ENCODE data around the gene AXDND1. TPM values are rescaled to one million over a fixed set of nuclear protein-coding genes. Genes with fewer than 3 reads are reported as not detected.
"Not testable (repeated sequence)": the region's sequence is repeated elsewhere in the genome, so short reads cannot be mapped to it uniquely, and the experiment has no call there.

Gene AXDND1
- polyA plus RNA-seq, 1 of the 3 experiments (the other 2 are of a cell fraction), result 0.16 TPM

- Histone ChIP-seq H3K79me2 (ENCODE audit: insufficient read depth) (no peaks in the 10 kb centered on the region), H3F3A (replicated peaks; ENCODE audit: insufficient read depth) (peaks cover 5% of the 10 kb centered on the region), H3K9ac (no peak overlapping the region), H2AFZ (ENCODE audit: low read depth) (no peak overlapping the region), H3K4me3 (ENCODE audit: low read depth in 2 of 2, low read length in 1 of 2) (no peak overlapping the region), H3K27ac (ENCODE audit: low read depth in 2 of 2, low read length in 1 of 2) (no peak overlapping the region), H3K4me2 (no peak overlapping the region), H3K27me3 (ENCODE audit: insufficient read depth) (no peaks in the 10 kb centered on the region), H4K20me1 (ENCODE audit: insufficient read depth) (no peaks in the 10 kb centered on the region), H3K9me3 (no peaks in the 10 kb centered on the region), H3K9me2 (no peaks in the 10 kb centered on the region), H3K36me3 (replicated peaks in 1 of 2; ENCODE audit: control insufficient read depth in 1 of 2, insufficient read depth in 2 of 2, low read length in 1 of 2) (peaks cover 27 to 56% of the 10 kb centered on the region in 2 experiments), H3K4me1 (ENCODE audit: control insufficient read depth in 1 of 2, insufficient read depth in 2 of 2, low read depth in 1 of 2, low read length in 1 of 2) (peaks cover 0 to 5% of the 10 kb centered on the region in 2 experiments; a peak in 2 of 4 replicates)
- POLR2A ChIA-PET, result no interaction called here
- TF ChIP-seq MXI1 (IDR thresholded peaks at IDR 0.05; ENCODE audit: low read depth, low read length) (no peak), NRF1 (IDR thresholded peaks at IDR 0.05; ENCODE audit: low read depth, low read length) (no peak), CHD2 (IDR thresholded peaks at IDR 0.05; ENCODE audit: low read length, partially characterized antibody) (no peak), TEAD4 (IDR thresholded peaks at IDR 0.05; ENCODE audit: borderline replicate concordance, insufficient read depth) (no peak), EZH2phosphoT487 (IDR thresholded peaks at IDR 0.05; ENCODE audit: borderline replicate concordance, low read depth) (no peak), SIN3A (IDR thresholded peaks at IDR 0.05; ENCODE audit: borderline replicate concordance, low read depth, low read length) (no peak), SMC3 (IDR thresholded peaks at IDR 0.05; ENCODE audit: low read depth, low read length) (no peak), RAD21 (IDR thresholded peaks at IDR 0.05; ENCODE audit: low read length) (no peak), PBX3 (IDR thresholded peaks at IDR 0.05) (no peak)
- no peak for DNase-seq
- WGBS (ENCODE audit: low lambda C conversion rate), result 96% methylated on average over 2 of the region's 2 CpGs
- CTCF ChIA-PET, result no interaction called here
These were observed 13.5 kb upstream of the AXDND1 start for GRCh38 chr1:179352236-179352635.

- POLR2A ChIA-PET, result no interaction called here
- CTCF ChIA-PET, result interaction anchor here (1.5 kb wide), 1 partner anchor 15 kb away, joined by 5 read pairs; no protein-coding TSS in a partner anchor
- no peaks in the 10 kb centered on the region for H3K9me3 ChIP-seq
- H3F3A ChIP-seq (replicated peaks; ENCODE audit: insufficient read depth), result peaks cover 8% of the 10 kb centered on the region
- no peaks in the 10 kb centered on the region for H4K20me1 ChIP-seq (ENCODE audit: insufficient read depth)
- peak overlapping the region in 1 of 2 experiments; percentile 19; a peak in 2 of 4 replicates for H3K27ac ChIP-seq (ENCODE audit: low read depth in 2 of 2, low read length in 1 of 2)
- no peak overlapping the region for H3K4me2 ChIP-seq
- no peak overlapping the region for H2AFZ ChIP-seq (ENCODE audit: low read depth)
- H3K36me3 ChIP-seq (replicated peaks in 1 of 2; ENCODE audit: control insufficient read depth in 1 of 2, insufficient read depth in 2 of 2, low read length in 1 of 2), result peaks cover 27 to 46% of the 10 kb centered on the region in 2 experiments
- no peak overlapping the region for H3K4me3 ChIP-seq (ENCODE audit: low read depth in 2 of 2, low read length in 1 of 2)
- H3K27me3 ChIP-seq (ENCODE audit: insufficient read depth), result no peaks in the 10 kb centered on the region
- H3K9ac ChIP-seq, result no peak overlapping the region
- peaks cover 0 to 5% of the 10 kb centered on the region in 2 experiments; a peak in 2 of 4 replicates for H3K4me1 ChIP-seq (ENCODE audit: control insufficient read depth in 1 of 2, insufficient read depth in 2 of 2, low read depth in 1 of 2, low read length in 1 of 2)
- WGBS (ENCODE audit: low lambda C conversion rate), result 77% methylated on average over 5 of the region's 5 CpGs
- no peaks in the 10 kb centered on the region for H3K9me2 ChIP-seq
- no peak for DNase-seq
- TF ChIP-seq FOSL2 (IDR thresholded peaks at IDR 0.05; ENCODE audit: borderline replicate concordance, low read depth) (peak; percentile 22; the same call in 1 of the 2 replicates), MXI1 (IDR thresholded peaks at IDR 0.05; ENCODE audit: low read depth, low read length) (no peak), POLR2AphosphoS5 (IDR thresholded peaks at IDR 0.05; ENCODE audit: low read depth, low read length) (no peak), TCF12 (IDR thresholded peaks at IDR 0.05) (0 out of 2 replicates have a peak, but pooled peaks have one; percentile 17)
- H3K79me2 ChIP-seq (ENCODE audit: insufficient read depth), result no peaks in the 10 kb centered on the region
These were observed 12.2 kb upstream of the AXDND1 start for GRCh38 chr1:179353546-179353945.

- H3K79me2 ChIP-seq (ENCODE audit: insufficient read depth); H3K9ac ChIP-seq; DNase-seq; H3K9me2 ChIP-seq; H3K4me1 ChIP-seq (ENCODE audit: control insufficient read depth in 1 of 2, insufficient read depth in 2 of 2, low read depth in 1 of 2, low read length in 1 of 2); H2AFZ ChIP-seq (ENCODE audit: low read depth); H3K4me3 ChIP-seq (ENCODE audit: low read depth in 2 of 2, low read length in 1 of 2); POLR2A ChIA-PET; H4K20me1 ChIP-seq (ENCODE audit: insufficient read depth); H3K4me2 ChIP-seq; H3K9me3 ChIP-seq; H3K36me3 ChIP-seq (replicated peaks in 1 of 2; ENCODE audit: control insufficient read depth in 1 of 2, insufficient read depth in 2 of 2, low read length in 1 of 2); H3K27me3 ChIP-seq (ENCODE audit: insufficient read depth); H3K27ac ChIP-seq (ENCODE audit: low read depth in 2 of 2, low read length in 1 of 2): not testable (repeated sequence)
- CTCF ChIA-PET, result interaction anchor here (0.6 to 1.0 kb wide), 3 partner anchors 282 to 824 kb away, joined by 3 to 4 read pairs (median 3); no protein-coding TSS in a partner anchor
- WGBS (ENCODE audit: low lambda C conversion rate), result 100% methylated on average over 2 of the region's 2 CpGs
- peaks cover 12% of the 10 kb centered on the region for H3F3A ChIP-seq (replicated peaks; ENCODE audit: insufficient read depth)
These were observed 4.1 kb upstream of the AXDND1 start for GRCh38 chr1:179361631-179362030.

All from SK-N-SH (cell line).